Retinal pigment epithelial cell (primary cell): Measurements from ENCODE around the gene SELENBP1.

Experiments used
- DNase-seq: peaks from one replicate; pipeline ENCODE4 v3.0.0-alpha.2; 2010; ENCODE audit warnings: low read depth
- H3K4me3 ChIP-seq: 2 replicates; pipeline ENCODE4 v1.5.1; 2011; ENCODE audit warnings: mild to moderate bottlenecking, low read length, control low read depth, moderate library complexity
- CTCF ChIP-seq: conservative IDR thresholded peaks from 2 replicates; pipeline ENCODE4 v1.5.1; 2011; ENCODE audit warnings: low read depth, low read length, control low read depth, inconsistent platforms

Gene SELENBP1

GRCh38 chr1:151377150-151377884 is 4.8 kb upstream of the SELENBP1 start:
- H3K4me3 ChIP-seq, result no peak overlapping the region
- no peak for DNase-seq
- TF ChIP-seq CTCF, result no peak

GRCh38 chr1:151373196-151373595 is 691 bp upstream of the SELENBP1 start:
- no peak for TF ChIP-seq CTCF
- no peak overlapping the region for H3K4me3 ChIP-seq
- no peak for DNase-seq

- H3K4me3 ChIP-seq, result peak overlapping the region; percentile 46
- no peak for TF ChIP-seq CTCF
- no peak for DNase-seq
Measured at GRCh38 chr1:151371370-151372057, 991 bp downstream of the SELENBP1 start.

GRCh38 chr1:151370211-151370911 is 2.1 kb downstream of the SELENBP1 start:
- no peak for TF ChIP-seq CTCF
- H3K4me3 ChIP-seq, result no peak overlapping the region
- no peak for DNase-seq

GRCh38 chr1:151369621-151370048 is 2.9 kb downstream of the SELENBP1 start:
- no peak overlapping the region for H3K4me3 ChIP-seq
- TF ChIP-seq CTCF, result no peak
- no peak for DNase-seq

GRCh38 chr1:151369302-151369610 is 3.2 kb downstream of the SELENBP1 start:
- DNase-seq, result no peak
- H3K4me3 ChIP-seq, result no peak overlapping the region
- TF ChIP-seq CTCF, result no peak
